LNCaP clone FGC (cell line): Measurements from ENCODE around the gene HSPB3.

Source experiments
- DNase-seq: peaks from one replicate; pipeline ENCODE4 v3.0.0-alpha.2; 2011; ENCODE audit warnings: low read depth
- H3K4me3 ChIP-seq: 2 replicates; pipeline ENCODE4 v1.5.1; 2011; ENCODE audit warnings: mild to moderate bottlenecking, low read depth, low read length, control low read depth
- TF ChIP-seq, protein P1 (sequence below): IDR thresholded peaks from 2 replicates; pipeline ENCODE4 v1.5.1; 2012; ENCODE audit warnings: mild to moderate bottlenecking; ENCODE audit not compliant: control insufficient read depth, insufficient read depth; ENCODE audit errors: extremely low read depth

The HSPB3 gene

GRCh38 chr5:54457094-54457862 is 1.8 kb downstream of the HSPB3 start:
- TF ChIP-seq, protein P1, sequence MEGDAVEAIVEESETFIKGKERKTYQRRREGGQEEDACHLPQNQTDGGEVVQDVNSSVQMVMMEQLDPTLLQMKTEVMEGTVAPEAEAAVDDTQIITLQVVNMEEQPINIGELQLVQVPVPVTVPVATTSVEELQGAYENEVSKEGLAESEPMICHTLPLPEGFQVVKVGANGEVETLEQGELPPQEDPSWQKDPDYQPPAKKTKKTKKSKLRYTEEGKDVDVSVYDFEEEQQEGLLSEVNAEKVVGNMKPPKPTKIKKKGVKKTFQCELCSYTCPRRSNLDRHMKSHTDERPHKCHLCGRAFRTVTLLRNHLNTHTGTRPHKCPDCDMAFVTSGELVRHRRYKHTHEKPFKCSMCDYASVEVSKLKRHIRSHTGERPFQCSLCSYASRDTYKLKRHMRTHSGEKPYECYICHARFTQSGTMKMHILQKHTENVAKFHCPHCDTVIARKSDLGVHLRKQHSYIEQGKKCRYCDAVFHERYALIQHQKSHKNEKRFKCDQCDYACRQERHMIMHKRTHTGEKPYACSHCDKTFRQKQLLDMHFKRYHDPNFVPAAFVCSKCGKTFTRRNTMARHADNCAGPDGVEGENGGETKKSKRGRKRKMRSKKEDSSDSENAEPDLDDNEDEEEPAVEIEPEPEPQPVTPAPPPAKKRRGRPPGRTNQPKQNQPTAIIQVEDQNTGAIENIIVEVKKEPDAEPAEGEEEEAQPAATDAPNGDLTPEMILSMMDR: no peak
- no peak overlapping the region for H3K4me3 ChIP-seq
- DNase-seq: no peak

GRCh38 chr5:54458221-54458620 is 2.7 kb downstream of the HSPB3 start:
- DNase-seq: no peak
- TF ChIP-seq, protein P1: no peak
- H3K4me3 ChIP-seq: no peak overlapping the region

DNA sequence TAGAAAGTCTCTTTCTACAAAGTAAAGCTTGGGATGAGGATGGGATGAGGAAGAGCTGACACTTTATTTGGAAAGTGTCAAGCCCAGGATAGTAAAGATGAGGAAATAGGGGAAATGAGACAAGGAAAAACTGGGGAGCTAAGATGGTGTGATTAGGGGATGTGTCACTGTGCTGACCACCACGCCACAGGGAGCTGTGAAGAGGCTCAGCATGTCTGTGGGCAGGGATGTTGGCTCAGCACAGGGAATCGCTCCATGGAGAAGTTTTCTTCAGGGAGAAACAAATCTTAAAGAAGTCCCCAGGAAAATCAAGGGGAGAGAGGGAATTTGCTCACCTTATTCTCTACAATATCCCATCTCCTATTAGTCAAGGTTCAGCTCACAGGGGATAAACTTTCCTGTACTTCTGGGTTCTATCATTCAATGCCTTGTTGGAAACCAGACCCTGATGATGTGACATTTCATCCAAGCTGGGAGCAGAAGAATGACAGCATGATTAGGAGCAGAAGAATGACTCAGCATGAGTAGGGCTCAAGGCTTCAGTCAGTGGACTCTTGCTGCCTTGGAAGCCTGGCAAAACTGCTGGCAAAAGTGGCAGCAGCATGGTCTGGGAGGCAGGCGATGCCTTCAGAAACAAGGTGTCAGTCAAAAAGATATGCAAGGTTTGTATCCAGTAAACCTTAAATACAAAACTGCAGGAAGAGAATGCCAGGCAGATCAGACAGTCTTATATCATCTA is 4.9 kb downstream of the HSPB3 start:
- no peak for DNase-seq
- H3K4me3 ChIP-seq: no peak overlapping the region
- TF ChIP-seq, protein P1: no peak

- H3K4me3 ChIP-seq: no peak overlapping the region
- TF ChIP-seq, protein P1: no peak
- no peak for DNase-seq
Measured at GRCh38 chr5:54462281-54462680, 6.8 kb downstream of the HSPB3 start.

DNA sequence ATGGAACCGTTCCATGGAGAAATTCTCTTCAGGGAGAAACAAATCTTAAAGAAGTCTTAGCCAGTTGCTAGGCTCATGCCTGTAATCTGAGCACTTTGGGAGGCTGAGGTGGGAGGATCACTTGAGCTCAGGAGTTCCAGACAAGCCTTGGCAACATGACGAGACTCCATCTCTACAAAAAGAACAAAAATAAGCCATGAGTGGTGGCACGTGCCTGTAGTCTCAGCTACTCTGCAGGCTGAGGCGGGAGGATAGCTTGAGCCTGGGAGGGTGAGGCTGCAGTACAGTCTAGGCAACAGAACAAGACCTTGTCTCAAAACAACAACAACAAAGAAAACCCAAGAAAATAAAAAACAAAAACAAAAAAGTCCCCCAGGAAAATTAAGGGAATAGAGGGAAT is 8.2 kb downstream of the HSPB3 start:
- no peak for DNase-seq
- no peak overlapping the region for H3K4me3 ChIP-seq
- TF ChIP-seq, protein P1: no peak

GRCh38 chr5:54469622-54470021 is 14.1 kb downstream of the HSPB3 start:
- TF ChIP-seq, protein P1: no peak
- no peak overlapping the region for H3K4me3 ChIP-seq
- DNase-seq: no peak

- DNase-seq: no peak
- TF ChIP-seq, protein P1: no peak
- no peak overlapping the region for H3K4me3 ChIP-seq
Measured at GRCh38 chr5:54470128-54470527, 14.6 kb downstream of the HSPB3 start.
